Mesothelial cell of epicardium (in vitro differentiated cells): ENCODE data around the gene APOBEC3B. TPM values are rescaled to one million over a fixed set of nuclear protein-coding genes. Genes with fewer than 3 reads are reported as not detected.
A peak's percentile ranks its signal among the peaks of the same experiment; 100 is the strongest.
"Not testable (repeated sequence)": the region's sequence is repeated elsewhere in the genome, so short reads cannot be mapped to it uniquely, and the experiment has no call there.

Experiments used
- DNase-seq, 2 experiments: peaks; one replicate each; pipeline ENCODE4 v3.0.0; 2021; ENCODE audit warnings: low spot score in 2 of 2; ENCODE audit not compliant: unreplicated experiment in 2 of 2
- H3K27ac Mint-ChIP-seq: 2 replicates; pipeline ENCODE4 v1.8.0; 2021; ENCODE audit warnings: mixed read lengths
- H3K27me3 Mint-ChIP-seq: 2 replicates; pipeline ENCODE4 v1.8.0; 2021; ENCODE audit warnings: low read depth, mixed read lengths
- H3K36me3 Mint-ChIP-seq: 2 replicates; pipeline ENCODE4 v1.8.0; 2021; ENCODE audit warnings: mixed read lengths
- H3K4me1 Mint-ChIP-seq: 2 replicates; pipeline ENCODE4 v1.8.0; 2021; ENCODE audit warnings: mixed read lengths
- H3K4me3 Mint-ChIP-seq: 2 replicates; pipeline ENCODE4 v1.8.0; 2021; ENCODE audit warnings: mild to moderate bottlenecking, moderate library complexity, mixed read lengths
- H3K9me3 Mint-ChIP-seq: 2 replicates; pipeline ENCODE4 v1.8.0; 2021; ENCODE audit warnings: mixed read lengths
- CTCF ChIP-seq: fragments of 200-600 bp; sonication (generic); IDR thresholded peaks from one replicate; pipeline ENCODE4 v1.5.0; 2021; ENCODE audit warnings: antibody characterized with exemption; ENCODE audit not compliant: unreplicated experiment
- total RNA-seq: library from RNA; stranded (reverse); gene quantifications from 3 replicates; pipeline ENCODE4 v1.2.1, GENCODE V29; 2021

The APOBEC3B gene
- total RNA-seq, 1 donor from 2014 or later = 4.3 TPM

- no peak for DNase-seq
- peaks cover 31% of the 10 kb centered on the region for H3K4me1 Mint-ChIP-seq
- no peak overlapping the region for H3K4me3 Mint-ChIP-seq
- H3K27ac Mint-ChIP-seq = no peak overlapping the region
- no peak for TF ChIP-seq CTCF
- H3K36me3 Mint-ChIP-seq = no peaks in the 10 kb centered on the region
- no peaks in the 10 kb centered on the region for H3K9me3 Mint-ChIP-seq
- peaks cover 3% of the 10 kb centered on the region for H3K27me3 Mint-ChIP-seq
Measured at GRCh38 chr22:38942702-38943101, 39.4 kb upstream of the APOBEC3B start.

- Mint-ChIP-seq H3K4me3 (no peak overlapping the region), H3K4me1 (peaks cover 33% of the 10 kb centered on the region), H3K36me3 (no peaks in the 10 kb centered on the region), H3K27me3 (peaks cover 3% of the 10 kb centered on the region), H3K27ac (no peak overlapping the region), H3K9me3 (no peaks in the 10 kb centered on the region)
- DNase-seq = no peak
- no peak for TF ChIP-seq CTCF
Measured at GRCh38 chr22:38943201-38943600, 38.9 kb upstream of the APOBEC3B start.

GRCh38 chr22:38943882-38944281, 38.3 kb upstream of the APOBEC3B start:
- Mint-ChIP-seq H3K4me3 (no peak overlapping the region), H3K36me3 (no peaks in the 10 kb centered on the region), H3K27ac (no peak overlapping the region), H3K27me3 (peaks cover 3% of the 10 kb centered on the region), H3K4me1 (peaks cover 31% of the 10 kb centered on the region), H3K9me3 (no peaks in the 10 kb centered on the region)
- no peak for TF ChIP-seq CTCF
- no peak for DNase-seq

- DNase-seq = no peak
- no peaks in the 10 kb centered on the region for H3K9me3 Mint-ChIP-seq
- H3K4me1 Mint-ChIP-seq = peaks cover 31% of the 10 kb centered on the region
- peaks cover 3% of the 10 kb centered on the region for H3K27me3 Mint-ChIP-seq
- H3K27ac Mint-ChIP-seq = no peak overlapping the region
- TF ChIP-seq CTCF = no peak
- no peaks in the 10 kb centered on the region for H3K36me3 Mint-ChIP-seq
- H3K4me3 Mint-ChIP-seq = no peak overlapping the region
Measured at GRCh38 chr22:38944653-38945052, 37.5 kb upstream of the APOBEC3B start.

- not testable (repeated sequence) for H3K36me3 Mint-ChIP-seq, H3K9me3 Mint-ChIP-seq, H3K4me3 Mint-ChIP-seq, DNase-seq, H3K27me3 Mint-ChIP-seq
- Mint-ChIP-seq H3K27ac (peak overlapping the region; percentile 85), H3K4me1 (peaks cover 31% of the 10 kb centered on the region)
Measured at GRCh38 chr22:38945706-38946338, 36.3 kb upstream of the APOBEC3B start.

- no peak for TF ChIP-seq CTCF
- no peaks in the 10 kb centered on the region for H3K9me3 Mint-ChIP-seq
- no peak overlapping the region for H3K4me3 Mint-ChIP-seq
- H3K4me1 Mint-ChIP-seq = peaks cover 24% of the 10 kb centered on the region
- H3K36me3 Mint-ChIP-seq = no peaks in the 10 kb centered on the region
- H3K27me3 Mint-ChIP-seq = peaks cover 3% of the 10 kb centered on the region
- DNase-seq = no peak
- peak overlapping the region; percentile 85 for H3K27ac Mint-ChIP-seq
Measured at GRCh38 chr22:38946771-38947170, 35.4 kb upstream of the APOBEC3B start.
